ENCODE data around the gene DNAAF1. TPM values are rescaled to one million over a fixed set of nuclear protein-coding genes. Genes with fewer than 3 reads are reported as not detected.

The DNAAF1 gene
- total RNA-seq (2022; extraction: Qiagen RNA extraction; ENCODE audit: low read depth), result 0.17 to 0.50 TPM (median 0.35 TPM) in 5 replicates

DNA sequence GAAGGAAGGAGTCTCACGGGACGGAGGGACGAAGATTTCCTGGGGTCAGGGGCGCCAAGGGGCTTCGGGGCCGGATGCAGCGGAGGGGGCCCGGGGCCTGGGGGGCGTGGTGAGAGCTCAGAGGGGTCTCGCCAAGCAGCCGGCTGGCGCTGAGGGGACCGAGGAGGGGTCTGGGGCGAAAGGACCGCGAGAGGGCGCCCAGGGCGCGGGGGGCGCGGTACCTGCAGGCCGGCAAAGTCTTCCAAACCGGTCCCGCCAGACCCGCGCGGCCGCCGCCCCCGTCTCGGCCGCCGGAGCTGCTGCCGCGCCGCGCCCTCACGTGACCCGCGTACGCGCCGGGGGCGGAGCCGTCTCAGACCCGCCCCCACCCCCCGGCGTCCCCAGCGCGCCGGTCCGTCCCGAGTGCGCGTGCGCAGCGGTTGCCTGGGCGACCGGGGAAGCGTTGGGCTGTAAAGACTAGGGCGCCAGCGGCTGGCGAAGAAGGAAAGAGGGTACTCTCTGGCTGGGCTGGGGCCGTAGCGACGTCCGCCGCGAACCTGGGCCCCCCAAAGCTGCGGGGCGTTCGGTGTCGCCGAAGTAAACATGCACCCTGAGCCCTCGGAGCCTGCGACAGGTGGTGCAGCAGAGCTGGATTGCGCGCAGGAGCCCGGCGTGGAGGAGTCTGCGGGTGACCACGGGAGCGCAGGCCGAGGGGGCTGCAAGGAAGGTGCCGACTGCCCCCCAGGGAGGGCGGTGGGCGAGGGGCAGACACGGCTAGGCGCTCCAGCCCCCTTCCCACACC lies at the start of gene DNAAF1, which contains the start of gene HSDL1:
Gene DNAAF1, plus strand, starts transcription at position 450 of the 781 bp plus-strand sequence. Its CDS starts 133 bp downstream, at position 583.
Gene HSDL1, minus strand, starts transcription at position 319 of the 781 bp plus-strand sequence. CDS start 13,856 bp downstream, outside the sequence.

DNA sequence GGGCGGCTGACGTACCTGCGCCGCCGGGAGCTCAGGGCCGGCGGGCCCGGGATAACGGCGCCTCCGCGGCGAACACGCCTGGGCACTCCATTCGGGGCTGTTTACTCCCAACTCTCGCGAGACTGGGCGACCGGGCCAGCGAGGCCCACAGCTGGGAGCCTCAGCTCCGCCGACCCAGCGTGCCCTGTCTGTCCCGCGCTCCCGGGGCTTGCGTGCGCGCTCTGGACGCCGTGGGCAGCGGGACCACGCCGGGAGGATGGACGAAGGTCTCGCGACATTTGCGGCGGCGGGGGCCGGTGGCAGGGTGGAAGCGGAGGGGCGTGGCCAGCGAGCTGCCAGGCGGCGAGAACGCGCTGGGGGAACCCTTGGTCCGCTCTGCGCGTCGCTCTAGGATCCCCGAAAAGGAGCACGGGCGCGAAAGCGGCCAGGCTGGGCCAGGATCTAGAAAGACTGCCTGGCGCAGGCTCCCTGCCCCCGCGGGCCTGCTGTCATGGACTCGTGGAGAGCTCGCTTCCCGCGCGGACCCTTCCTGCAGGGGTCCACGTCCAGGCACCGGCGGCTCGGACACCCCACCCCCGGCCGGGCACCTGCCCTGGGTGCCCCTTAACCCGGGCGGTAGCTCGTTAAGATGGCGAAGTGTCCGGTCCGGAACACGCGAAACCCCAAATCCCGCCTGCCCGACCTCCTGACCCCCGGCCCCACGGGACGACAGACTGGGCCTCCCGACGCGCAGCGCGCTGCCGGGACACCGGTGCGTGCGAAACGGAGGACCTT lies 28.2 kb upstream of the DNAAF1 start, which contains the start of gene MBTPS1:
Gene MBTPS1, minus strand, starts transcription at position 223 of the 774 bp plus-strand sequence. CDS start 15,159 bp downstream, outside the sequence.

DNA sequence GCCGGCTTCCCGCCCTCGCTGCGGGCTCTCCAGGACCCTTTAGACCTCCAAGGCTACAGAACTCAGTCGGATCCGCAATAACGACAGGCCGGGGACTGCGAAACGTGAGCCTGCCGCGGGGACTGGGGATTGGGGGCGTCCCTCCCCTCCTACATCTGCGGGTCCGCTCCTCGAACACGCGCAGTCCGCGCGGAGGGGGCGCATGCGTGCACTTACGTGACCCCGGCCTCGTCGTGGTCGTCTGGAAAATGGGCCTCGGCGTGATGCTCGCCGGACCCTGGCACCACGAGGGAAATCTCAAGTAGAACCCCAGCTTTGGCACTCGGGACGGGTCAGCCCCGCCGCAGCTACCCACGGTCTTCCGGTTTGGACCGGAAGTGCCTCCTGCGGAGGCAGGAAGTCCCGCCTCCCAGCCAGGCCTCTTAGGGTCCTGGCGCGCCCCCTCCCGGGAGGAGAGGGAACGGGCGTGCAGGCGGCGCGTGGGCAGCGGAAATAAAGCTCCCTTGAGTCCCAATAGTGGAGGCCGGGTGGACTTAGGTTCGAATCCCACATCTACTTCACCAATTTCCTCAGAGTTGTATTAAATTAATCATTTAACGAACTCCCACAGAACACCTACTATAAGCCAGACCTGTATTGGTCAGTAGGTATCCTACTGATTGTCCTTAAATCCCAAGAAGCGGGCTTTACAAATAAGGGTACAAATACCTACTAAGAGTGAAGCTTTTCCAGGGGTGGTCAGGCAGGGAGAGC lies 41.8 kb downstream of the DNAAF1 start, which contains the start of gene TAF1C:
Gene TAF1C, minus strand, starts transcription at position 373 of the 753 bp plus-strand sequence. CDS start 2,069 bp downstream, outside the sequence.

DNA sequence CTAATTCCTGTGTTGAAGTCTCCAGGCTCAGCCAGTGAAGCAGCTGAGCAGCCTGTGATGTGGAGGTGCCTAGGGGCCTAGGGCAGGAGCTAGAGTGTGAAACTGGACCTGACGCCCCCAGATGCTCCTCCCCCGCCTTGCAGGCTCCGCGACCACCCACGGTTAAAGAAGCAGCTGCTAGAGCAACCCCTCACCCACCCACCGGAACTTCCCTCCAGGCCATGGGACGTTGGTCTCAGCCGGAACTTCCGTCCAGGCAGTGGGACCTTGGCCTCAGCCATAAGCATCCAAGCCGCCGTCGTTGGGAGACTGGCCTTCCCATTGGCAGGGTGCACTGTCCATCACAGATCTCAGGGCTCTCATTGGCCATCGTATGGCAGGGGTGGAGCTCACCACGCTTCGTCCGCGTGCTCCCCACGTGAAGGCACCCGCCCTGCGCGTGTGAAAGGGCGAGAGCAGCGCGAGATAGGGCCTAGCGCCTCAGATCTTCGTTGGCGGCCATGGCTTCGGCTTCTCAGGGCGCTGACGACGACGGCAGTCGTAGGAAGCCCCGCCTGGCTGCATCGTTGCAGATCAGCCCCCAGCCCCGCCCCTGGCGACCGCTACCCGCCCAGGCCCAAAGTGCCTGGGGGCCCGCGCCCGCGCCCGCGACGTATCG lies 45.8 kb downstream of the DNAAF1 start, which contains the start of gene ADAD2:
Gene ADAD2, plus strand, starts transcription at position 427 of the 658 bp plus-strand sequence. Its CDS starts 74 bp downstream, at position 501.

Other genes with a start within 250 kb of the DNAAF1 start
- gene MLYCD, start 246.2 kb upstream of the DNAAF1 start, total RNA-seq (2022; extraction: Qiagen RNA extraction; ENCODE audit: low read depth), result 1.3 to 2.6 TPM (median 2.1 TPM) in 5 replicates
- gene OSGIN1, start 192.1 kb upstream of the DNAAF1 start, total RNA-seq (2022; extraction: Qiagen RNA extraction; ENCODE audit: low read depth), result 25.8 to 55.8 TPM (median 33.7 TPM) in 5 replicates
- 1.2 to 3.2 TPM (median 2.7 TPM) in 5 replicates for gene NECAB2, start 177.1 kb upstream of the DNAAF1 start, total RNA-seq (2022; extraction: Qiagen RNA extraction; ENCODE audit: low read depth)
- not detected in 5 replicates for gene SLC38A8, start 102.5 kb upstream of the DNAAF1 start, total RNA-seq (2022; extraction: Qiagen RNA extraction; ENCODE audit: low read depth)
- gene MBTPS1, start 28.4 kb upstream of the DNAAF1 start, total RNA-seq (2022; extraction: Qiagen RNA extraction; ENCODE audit: low read depth), result 36.9 to 45.0 TPM (median 43.4 TPM) in 5 replicates
- gene HSDL1, start 131 bp upstream of the DNAAF1 start, total RNA-seq (2022; extraction: Qiagen RNA extraction; ENCODE audit: low read depth), result 16.7 to 20.9 TPM (median 17.6 TPM) in 5 replicates
- 21.7 to 30.5 TPM (median 26.3 TPM) in 5 replicates for gene TAF1C, start 41.7 kb downstream of the DNAAF1 start, total RNA-seq (2022; extraction: Qiagen RNA extraction; ENCODE audit: low read depth)
- gene ADAD2, start 45.8 kb downstream of the DNAAF1 start, total RNA-seq (2022; extraction: Qiagen RNA extraction; ENCODE audit: low read depth), result not detected in 5 replicates
- not detected in 5 replicates for gene KCNG4, start 94.7 kb downstream of the DNAAF1 start, total RNA-seq (2022; extraction: Qiagen RNA extraction; ENCODE audit: low read depth)
- gene WFDC1, start 149.6 kb downstream of the DNAAF1 start, total RNA-seq (2022; extraction: Qiagen RNA extraction; ENCODE audit: low read depth), result not detected in 5 replicates
- gene ATP2C2, start 223.2 kb downstream of the DNAAF1 start, total RNA-seq (2022; extraction: Qiagen RNA extraction; ENCODE audit: low read depth), result 0.08 to 0.17 TPM (median 0.09 TPM) in 3 of 5 replicates, not detected in the others

All from A549 treated with RU486 at 1 μM for 4 hours (cell line).